HepG2 (cell line): ENCODE results near the gene AGPAT2.

Experiments used
- ATF2 ChIP-seq: sonication (generic); formaldehyde crosslinking; IDR thresholded peaks from 2 replicates; pipeline ENCODE4 v1.4.0; 2020; ENCODE audit warnings: missing genetic modification reagents
- ATF7 ChIP-seq, 2 experiments: fragments of 450-650 bp in 1 of 2; sonication (generic) in 1 of 2; formaldehyde crosslinking in 1 of 2; IDR thresholded peaks; 2 replicates each; pipeline versions ENCODE4 v1.4.0 to v1.6.1; 2016 to 2020; ENCODE audit warnings: antibody characterized with exemption in 1 of 2, mild to moderate bottlenecking in 1 of 2, missing genetic modification reagents in 1 of 2
- ATF7-NPFF ChIP-seq: sonication (generic); formaldehyde crosslinking; IDR thresholded peaks from 2 replicates; pipeline ENCODE4 v1.8.1; 2023; ENCODE audit warnings: mild to moderate bottlenecking, low read depth, missing genetic modification reagents, moderate library complexity
- CBX1 ChIP-seq: IDR thresholded peaks from one replicate; pipeline ENCODE4 v1.6.1; 2016; ENCODE audit warnings: antibody characterized with exemption, low read depth
- CCDC6 ChIP-seq: sonication (generic); formaldehyde crosslinking; IDR thresholded peaks from 2 replicates; pipeline ENCODE4 v1.8.1; 2022; ENCODE audit warnings: mild to moderate bottlenecking, missing genetic modification reagents, moderate library complexity
- FOXJ3 ChIP-seq: sonication (generic); formaldehyde crosslinking; IDR thresholded peaks from 2 replicates; pipeline ENCODE4 v1.4.0; 2020; ENCODE audit warnings: missing genetic modification reagents, mild to moderate bottlenecking, borderline replicate concordance
- HDAC6 ChIP-seq: fragments of 200-600 bp; sonication (generic); IDR thresholded peaks from 2 replicates; pipeline ENCODE4 v1.7.0; 2017; ENCODE audit warnings: mild to moderate bottlenecking, antibody characterized with exemption, low read length, low read depth
- KDM5B ChIP-seq: sonication (generic); formaldehyde crosslinking; IDR thresholded peaks from 2 replicates; pipeline ENCODE4 v1.4.0; 2020; ENCODE audit warnings: missing genetic modification reagents, mild to moderate bottlenecking, borderline replicate concordance
- PBX3 ChIP-seq: sonication (generic); formaldehyde crosslinking; IDR thresholded peaks from 2 replicates; pipeline ENCODE4 v1.8.1; 2023; ENCODE audit warnings: missing genetic modification reagents, inconsistent platforms, borderline replicate concordance
- POLR2A ChIP-seq, 2 experiments: IDR thresholded peaks; 2 replicates each; pipeline ENCODE4 v1.6.1; 2011; ENCODE audit warnings: low read depth in 2 of 2, low read length in 2 of 2, mild to moderate bottlenecking in 1 of 2, moderate library complexity in 1 of 2; ENCODE audit not compliant: insufficient read depth in 1 of 2
- ZNF460 ChIP-seq: sonication (generic); formaldehyde crosslinking; IDR thresholded peaks from 2 replicates; pipeline ENCODE4 v1.5.1; 2020; ENCODE audit warnings: missing genetic modification reagents, mild to moderate bottlenecking, borderline replicate concordance

GRCh38 chr9:136709454-136710109 is 22.3 kb upstream of the AGPAT2 start:
- no peak for TF ChIP-seq KDM5B (CRISPR knock-in tag)
- no peak for TF ChIP-seq CBX1
- TF ChIP-seq ATF7 (IDR thresholded peaks at IDR 0.05): no peak
- TF ChIP-seq ATF7 (CRISPR knock-in tag; IDR thresholded peaks at IDR 0.05): no peak
- no peak for TF ChIP-seq ATF7-NPFF
- TF ChIP-seq HDAC6: no peak
- TF ChIP-seq POLR2A (IDR thresholded peaks at IDR 0.05; ENCODE audit: insufficient read depth in 1 of 2, low read depth in 2 of 2, low read length in 2 of 2): no peak
- TF ChIP-seq ATF2 (CRISPR knock-in tag): no peak
- no peak for TF ChIP-seq ZNF460 (CRISPR knock-in tag)
- no peak for TF ChIP-seq PBX3 (CRISPR knock-in tag)
- no peak for TF ChIP-seq FOXJ3
- TF ChIP-seq CCDC6 (CRISPR knock-in tag): no peak
